Measurements from ENCODE around the gene UNC5CL.
"Not testable (repeated sequence)": the region's sequence is repeated elsewhere in the genome, so short reads cannot be mapped to it uniquely, and the experiment has no call there.

The UNC5CL gene

GRCh38 chr6:41011673-41012072 lies 27.3 kb downstream of the UNC5CL start:
- DNase-seq (ENCODE audit: extremely low read depth, low read depth), result no peak
- TF ChIP-seq, protein P1, sequence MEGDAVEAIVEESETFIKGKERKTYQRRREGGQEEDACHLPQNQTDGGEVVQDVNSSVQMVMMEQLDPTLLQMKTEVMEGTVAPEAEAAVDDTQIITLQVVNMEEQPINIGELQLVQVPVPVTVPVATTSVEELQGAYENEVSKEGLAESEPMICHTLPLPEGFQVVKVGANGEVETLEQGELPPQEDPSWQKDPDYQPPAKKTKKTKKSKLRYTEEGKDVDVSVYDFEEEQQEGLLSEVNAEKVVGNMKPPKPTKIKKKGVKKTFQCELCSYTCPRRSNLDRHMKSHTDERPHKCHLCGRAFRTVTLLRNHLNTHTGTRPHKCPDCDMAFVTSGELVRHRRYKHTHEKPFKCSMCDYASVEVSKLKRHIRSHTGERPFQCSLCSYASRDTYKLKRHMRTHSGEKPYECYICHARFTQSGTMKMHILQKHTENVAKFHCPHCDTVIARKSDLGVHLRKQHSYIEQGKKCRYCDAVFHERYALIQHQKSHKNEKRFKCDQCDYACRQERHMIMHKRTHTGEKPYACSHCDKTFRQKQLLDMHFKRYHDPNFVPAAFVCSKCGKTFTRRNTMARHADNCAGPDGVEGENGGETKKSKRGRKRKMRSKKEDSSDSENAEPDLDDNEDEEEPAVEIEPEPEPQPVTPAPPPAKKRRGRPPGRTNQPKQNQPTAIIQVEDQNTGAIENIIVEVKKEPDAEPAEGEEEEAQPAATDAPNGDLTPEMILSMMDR (IDR thresholded peaks at IDR 0.05; ENCODE audit: low read depth, low read length, missing control alignments), result no peak
- no peak overlapping the region for H3K4me3 ChIP-seq (replicated peaks; ENCODE audit: low read depth, low read length)

GRCh38 chr6:41009669-41010068 lies 29.4 kb downstream of the UNC5CL start:
- DNase-seq (ENCODE audit: extremely low read depth, low read depth), result no peak
- TF ChIP-seq, protein P1 (IDR thresholded peaks at IDR 0.05; ENCODE audit: low read depth, low read length, missing control alignments), result no peak
- no peak overlapping the region for H3K4me3 ChIP-seq (replicated peaks; ENCODE audit: low read depth, low read length)

DNA sequence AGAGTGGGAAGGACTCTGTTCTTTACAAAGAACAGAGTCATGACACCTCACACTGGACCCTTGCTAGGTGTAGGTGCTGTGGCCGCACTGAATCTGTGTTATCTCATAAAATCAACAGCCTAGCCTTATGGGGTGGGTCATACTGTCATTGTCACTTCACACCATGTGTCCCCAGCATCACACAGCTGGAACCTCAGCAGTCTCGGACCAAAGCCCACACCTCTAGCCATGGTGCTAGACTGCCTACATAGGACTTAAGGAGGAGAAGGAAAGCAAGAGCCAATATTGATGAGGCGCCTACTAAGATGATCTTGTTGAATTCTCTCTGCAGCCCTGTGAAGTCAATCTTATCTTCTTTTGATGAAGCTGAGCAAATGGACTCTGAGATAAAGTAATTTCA lies 31.0 kb downstream of the UNC5CL start:
- no peak overlapping the region for H3K4me3 ChIP-seq (replicated peaks; ENCODE audit: low read depth, low read length)
- TF ChIP-seq, protein P1 (IDR thresholded peaks at IDR 0.05; ENCODE audit: low read depth, low read length, missing control alignments), result no peak
- DNase-seq (ENCODE audit: extremely low read depth, low read depth), result no peak

DNA sequence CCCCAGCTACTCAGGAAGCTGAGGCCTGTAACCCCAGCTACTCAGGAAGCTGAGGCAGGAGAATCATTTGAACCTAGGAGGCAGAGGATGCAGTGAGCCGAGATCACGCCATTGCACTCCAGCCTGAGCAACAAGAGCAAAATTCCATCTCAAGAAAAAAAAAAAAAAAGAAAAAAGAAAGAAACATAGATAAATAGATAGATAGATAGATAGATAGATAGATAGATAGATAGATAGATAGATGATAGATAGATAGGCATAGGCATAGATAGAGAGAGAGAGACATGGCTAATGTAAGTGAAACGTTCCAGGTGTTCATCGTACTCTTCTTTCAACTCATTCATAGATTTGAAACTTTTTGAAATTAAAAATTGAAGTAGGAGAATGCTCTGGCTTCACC lies 32.0 kb downstream of the UNC5CL start:
- not testable (repeated sequence) for DNase-seq (ENCODE audit: extremely low read depth, low read depth); H3K4me3 ChIP-seq (replicated peaks; ENCODE audit: low read depth, low read length)

DNA sequence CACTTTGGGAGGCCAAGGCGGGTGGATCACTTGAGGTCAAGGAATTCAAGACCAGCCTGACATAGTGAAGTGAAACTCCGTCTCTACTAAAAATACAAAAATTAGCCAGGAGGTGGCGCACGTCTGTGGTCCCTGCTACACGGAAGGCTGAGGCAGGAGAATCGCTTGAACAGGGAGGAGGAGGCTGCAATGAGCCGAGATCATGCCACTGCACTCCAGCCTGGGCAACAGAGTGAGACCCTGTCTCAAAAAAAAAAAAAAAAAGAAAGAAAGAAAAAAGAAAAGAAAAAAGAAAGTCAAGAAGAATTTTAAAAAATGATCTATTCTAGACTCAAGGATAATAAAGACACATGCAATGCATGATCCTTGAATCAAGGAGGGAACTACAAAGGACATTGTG lies 32.8 kb downstream of the UNC5CL start:
- DNase-seq (ENCODE audit: extremely low read depth, low read depth), result peak; percentile 24
- not testable (repeated sequence) for H3K4me3 ChIP-seq (replicated peaks; ENCODE audit: low read depth, low read length)
- TF ChIP-seq, protein P1 (IDR thresholded peaks at IDR 0.05; ENCODE audit: low read depth, low read length, missing control alignments), result peak; percentile 57

DNA sequence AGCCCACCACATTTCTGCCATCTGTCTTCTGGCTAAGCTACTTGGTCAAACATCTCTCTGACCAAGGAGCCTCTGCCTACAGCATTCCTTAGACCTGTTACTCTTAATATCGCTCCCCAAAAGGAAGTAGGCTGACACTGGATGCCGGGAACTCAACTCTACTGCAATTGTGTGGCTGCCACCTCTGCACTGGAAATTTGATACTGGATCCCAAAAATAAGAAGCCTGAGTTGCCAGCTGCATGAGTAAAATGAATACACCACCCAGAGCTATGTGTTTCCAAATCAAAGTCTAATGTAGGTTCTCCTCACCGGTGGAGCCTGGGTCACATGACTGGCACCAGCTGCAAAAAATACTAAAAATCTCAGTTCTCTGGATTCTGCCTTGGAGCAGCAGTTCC lies 36.9 kb downstream of the UNC5CL start:
- TF ChIP-seq, protein P1 (IDR thresholded peaks at IDR 0.05; ENCODE audit: low read depth, low read length, missing control alignments), result no peak
- DNase-seq (ENCODE audit: extremely low read depth, low read depth), result no peak
- no peak overlapping the region for H3K4me3 ChIP-seq (replicated peaks; ENCODE audit: low read depth, low read length)

DNA sequence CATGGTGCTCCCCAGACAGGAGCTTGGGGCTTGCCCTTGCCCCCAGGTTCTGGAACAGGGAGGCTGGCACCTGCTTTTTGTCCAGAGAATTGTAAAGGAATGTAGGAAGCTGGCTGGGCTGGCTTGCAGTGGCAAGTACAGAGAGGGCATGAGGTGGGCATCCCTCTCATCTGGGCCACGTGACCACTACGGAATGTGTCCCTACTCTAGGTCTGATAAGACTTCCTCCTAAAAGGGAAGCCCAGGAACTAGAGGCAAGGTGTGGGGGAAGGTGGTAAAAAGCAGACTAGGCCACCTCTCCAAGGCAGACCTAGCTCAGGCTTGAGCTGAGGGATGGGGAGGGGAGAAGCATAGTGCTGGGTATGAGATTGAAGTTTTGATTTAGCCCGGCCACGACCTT lies 38.8 kb downstream of the UNC5CL start:
- DNase-seq (ENCODE audit: extremely low read depth, low read depth), result no peak
- H3K4me3 ChIP-seq (replicated peaks; ENCODE audit: low read depth, low read length), result no peak overlapping the region
- TF ChIP-seq, protein P1 (IDR thresholded peaks at IDR 0.05; ENCODE audit: low read depth, low read length, missing control alignments), result no peak
